A549 (cell line): Measurements from ENCODE around the gene LILRA6. TPM values are rescaled to one million over a fixed set of nuclear protein-coding genes. Genes with fewer than 3 reads are reported as not detected.
"Not testable (repeated sequence)": the region's sequence is repeated elsewhere in the genome, so short reads cannot be mapped to it uniquely, and the experiment has no call there.

Experiments
- ATAC-seq, 2 experiments: fragments of 200-7000 bp in 1 of 2; fragments of >200 bp in 1 of 2; cut with Nextera tagmentation in 1 of 2; cut with Tn5 transposase in 1 of 2; 3 replicates each; pipeline versions ENCODE4 v1.8.0 to v1.9.1; 2018 to 2020; ENCODE audit warnings: mild to moderate bottlenecking in 1 of 2, moderate library complexity in 1 of 2
- CTCF ChIA-PET: fragments of 300-600 bp; sonication (Branson Sonifier 250); formaldehyde crosslinking; extraction: SDS; loops from one replicate; lab custom pipeline; 2021; ENCODE audit warnings: antibody characterized with exemption, inconsistent platforms; lab: Yijun Ruan, JAX
- POLR2A ChIA-PET: fragments of 350-600 bp; formaldehyde crosslinking; extraction: SDS; loops from one replicate; lab custom pipeline; 2021; ENCODE audit warnings: antibody characterized with exemption, inconsistent platforms; lab: Yijun Ruan, JAX
- DNase-seq, 2 experiments: peaks; one replicate each; pipeline versions ENCODE4 v3.0.0 to v3.0.0-alpha.2; 2011 to 2016; ENCODE audit warnings: low read depth in 1 of 2, low spot score in 1 of 2
- FAIRE-seq: peaks from 2 replicates; lab custom pipeline; 2011; peaks lifted over from hg19 to GRCh38; lab: Jason Lieb, UNC
- H3K27ac ChIP-seq, 2 experiments: fragments of >200 bp; sonication (Bioruptor Twin); formaldehyde crosslinking; 3 replicates each; pipeline ENCODE4 v1.5.1; 2016 to 2017
- H3K4me1 ChIP-seq: fragments of >200 bp; sonication (Bioruptor Twin); formaldehyde crosslinking; 3 replicates; pipeline ENCODE4 v1.6.1; 2016
- H3K4me2 ChIP-seq: fragments of >200 bp; sonication (Bioruptor Twin); formaldehyde crosslinking; 3 replicates; pipeline ENCODE4 v1.6.1; 2016
- H3K4me3 ChIP-seq: fragments of >200 bp; sonication (Bioruptor Twin); formaldehyde crosslinking; 3 replicates; pipeline ENCODE4 v1.5.1; 2016
- H3K9me3 ChIP-seq: fragments of >200 bp; sonication (Bioruptor Twin); formaldehyde crosslinking; 3 replicates; pipeline ENCODE4 v1.6.1; 2016
- BCL3 ChIP-seq: fragments of >200 bp; sonication (Bioruptor Twin); formaldehyde crosslinking; IDR thresholded peaks from 3 replicates; pipeline ENCODE4 v1.6.1; 2016
- BHLHE40 ChIP-seq: IDR thresholded peaks from 2 replicates; pipeline ENCODE4 v1.6.1; 2012; ENCODE audit warnings: low read depth, low read length, inconsistent platforms
- CBX2 ChIP-seq: fragments of 200-600 bp; sonication (generic); IDR thresholded peaks from 2 replicates; pipeline ENCODE4 v1.6.1; 2016; ENCODE audit warnings: low read depth, mild to moderate bottlenecking, borderline replicate concordance
- CTCF ChIP-seq: fragments of >200 bp; sonication (Bioruptor Twin); formaldehyde crosslinking; IDR thresholded peaks from 3 replicates; pipeline ENCODE4 v1.5.1; 2016
- EHMT2 ChIP-seq: fragments of 200-600 bp; sonication (generic); IDR thresholded peaks from 2 replicates; pipeline ENCODE4 v1.6.1; 2016; ENCODE audit warnings: antibody characterized with exemption, low read depth, mild to moderate bottlenecking, moderate library complexity
- HES2 ChIP-seq: fragments of >200 bp; sonication (Bioruptor Twin); formaldehyde crosslinking; IDR thresholded peaks from 2 replicates; pipeline ENCODE4 v1.6.1; 2016
- JUN ChIP-seq, 2 experiments: fragments of >200 bp; sonication (Bioruptor Twin); formaldehyde crosslinking; IDR thresholded peaks; 2 replicates in 1 of 2; 3 replicates in 1 of 2; pipeline ENCODE4 v1.6.1; 2016 to 2017
- JUNB ChIP-seq: fragments of >200 bp; sonication (Bioruptor Twin); formaldehyde crosslinking; IDR thresholded peaks from 2 replicates; pipeline ENCODE4 v1.6.1; 2016
- KDM1A ChIP-seq: fragments of 200-600 bp; sonication (generic); IDR thresholded peaks from 2 replicates; pipeline ENCODE4 v1.6.1; 2016; ENCODE audit warnings: low read depth, mild to moderate bottlenecking
- MAZ ChIP-seq: fragments of 150-350 bp; IDR thresholded peaks from 2 replicates; pipeline ENCODE4 v1.6.1; 2014; ENCODE audit warnings: antibody characterized with exemption, low read depth, low read length, borderline replicate concordance
- POLR2A ChIP-seq: IDR thresholded peaks from 2 replicates; pipeline ENCODE4 v1.6.1; 2012; ENCODE audit warnings: mild to moderate bottlenecking, low read length
- RARB ChIP-seq: fragments of 250-450 bp; sonication (Bioruptor Pico); IDR thresholded peaks from 2 replicates; pipeline ENCODE4 v1.8.0; 2021; ENCODE audit warnings: mild to moderate bottlenecking, moderate library complexity
- SREBF2 ChIP-seq: fragments of 450-650 bp; IDR thresholded peaks from 2 replicates; pipeline ENCODE4 v1.6.1; 2014; ENCODE audit warnings: mild to moderate bottlenecking, moderate library complexity
- WGBS: methylation state at CpG from one replicate; pipeline ENCODE4 v1.1.6; 2017; ENCODE audit errors: missing lambda C conversion rate; 5-methylcytosine and 5-hydroxymethylcytosine counted together
- polyA plus RNA-seq, 4 experiments: library from polyadenylated mRNA; depleted of rRNA in 3 of 4; stranded (reverse); fragments of >200 nt; fragmentation: RNase III in 1 of 4; extraction: RNeasy Plus Mini Kit Qiagen cat#74134 plus additional on column Dnase treatment in 1 of 4; gene quantifications; 2 replicates in 3 of 4; 3 replicates in 1 of 4; pipeline ENCODE4 v1.2.3, GENCODE V29; 2011 to 2017

LILRA6 gene
- polyA plus RNA-seq, 2 of the 4 experiments (the other 2 are of a cell fraction): not detected

- ATAC-seq (no peak), DNase-seq (peak in 1 of 2 experiments; percentile 30)
- no peak overlapping the region for H3K4me2 ChIP-seq
- H3K9me3 ChIP-seq: no peaks in the 10 kb centered on the region
- ChIA-PET POLR2A (no interaction called here), CTCF (interaction anchor here (1.0 kb wide), 1 partner anchor 38 kb away, joined by 3 read pairs; no protein-coding TSS in a partner anchor)
- no peak overlapping the region for H3K27ac ChIP-seq
- H3K4me3 ChIP-seq: no peak overlapping the region
- peak; percentile 75; the same call in 1 of the 2 replicates for TF ChIP-seq KDM1A
- no peak for TF ChIP-seq EHMT2
- TF ChIP-seq, all 56 proteins: peak for 1
- H3K4me1 ChIP-seq: no peaks in the 10 kb centered on the region; the same call in 2 of the 3 replicates
- no peak for FAIRE-seq
- WGBS: 85% methylated on average over 27 of the region's 27 CpGs
These were observed 23.5 kb downstream of the LILRA6 start for GRCh38 chr19:54218960-54219661.

GRCh38 chr19:54218259-54218658 is 24.3 kb downstream of the LILRA6 start:
- no peak for FAIRE-seq
- Histone ChIP-seq H3K4me3 (no peak overlapping the region), H3K27ac (no peak overlapping the region), H3K9me3 (no peaks in the 10 kb centered on the region), H3K4me2 (no peak overlapping the region), H3K4me1 (no peaks in the 10 kb centered on the region; the same call in 2 of the 3 replicates)
- no peak for DNase-seq
- no peak for ATAC-seq
- ChIA-PET POLR2A (interaction anchor here (0.6 kb wide), 1 partner anchor 31 kb away, joined by 3 read pairs; no protein-coding TSS in a partner anchor), CTCF (interaction anchor here (0.7 kb wide), 1 partner anchor 20 kb away, joined by 3 read pairs; no protein-coding TSS in a partner anchor)
- WGBS: 78% methylated on average over 8 of the region's 8 CpGs
- TF ChIP-seq SREBF2 (no peak), HES2 (no peak)

- DNase-seq, H3K27ac ChIP-seq, H3K9me3 ChIP-seq, ATAC-seq, H3K4me1 ChIP-seq, FAIRE-seq, H3K4me3 ChIP-seq, H3K4me2 ChIP-seq: not testable (repeated sequence)
- 73% methylated on average over 18 of the region's 20 CpGs for WGBS
- ChIA-PET CTCF (interaction anchor here (0.7 kb wide), 1 partner anchor 20 kb away, joined by 3 read pairs; no protein-coding TSS in a partner anchor), POLR2A (interaction anchor here (0.6 kb wide), 1 partner anchor 31 kb away, joined by 3 read pairs; no protein-coding TSS in a partner anchor)
These were observed 24.9 kb downstream of the LILRA6 start for GRCh38 chr19:54217517-54218247.

GRCh38 chr19:54216869-54217268 is 25.7 kb downstream of the LILRA6 start:
- WGBS: 79% methylated on average over 5 of the region's 9 CpGs
- H3K9me3 ChIP-seq: no peaks in the 10 kb centered on the region
- H3K27ac ChIP-seq: no peak overlapping the region
- no peak overlapping the region for H3K4me2 ChIP-seq
- ATAC-seq: no peak
- H3K4me3 ChIP-seq: no peak overlapping the region
- TF ChIP-seq BCL3 (no peak), POLR2A (no peak), CTCF (no peak), JUNB (no peak), JUN (IDR thresholded peaks at IDR 0.05) (no peak), SREBF2 (no peak), RARB (CRISPR knock-in tag) (no peak), CBX2 (no peak), MAZ (no peak), BHLHE40 (no peak)
- ChIA-PET POLR2A (no interaction called here), CTCF (no interaction called here)
- no peak for FAIRE-seq
- no peaks in the 10 kb centered on the region; the same call in 2 of the 3 replicates for H3K4me1 ChIP-seq
- DNase-seq: no peak

- POLR2A ChIA-PET, ATAC-seq, H3K4me3 ChIP-seq, H3K9me3 ChIP-seq, H3K27ac ChIP-seq, H3K4me2 ChIP-seq, DNase-seq, FAIRE-seq: not testable (repeated sequence)
- peaks cover 16% of the 10 kb centered on the region for H3K4me1 ChIP-seq
- WGBS: 95% methylated on average over 9 of the region's 19 CpGs
- CTCF ChIA-PET: interaction anchor here (0.6 to 1.2 kb wide), 2 partner anchors 46 to 327 kb away, joined by 3 read pairs; no protein-coding TSS in a partner anchor
These were observed 27.9 kb downstream of the LILRA6 start for GRCh38 chr19:54214734-54215133.

GRCh38 chr19:54214217-54214616 is 28.4 kb downstream of the LILRA6 start:
- H3K27ac ChIP-seq, DNase-seq, ATAC-seq, H3K9me3 ChIP-seq, POLR2A ChIA-PET, H3K4me2 ChIP-seq, FAIRE-seq, H3K4me3 ChIP-seq: not testable (repeated sequence)
- CTCF ChIA-PET: interaction anchor here (0.6 to 1.8 kb wide), 2 partner anchors 18 to 211 kb away, joined by 3 to 5 read pairs; no protein-coding TSS in a partner anchor
- H3K4me1 ChIP-seq: peaks cover 22% of the 10 kb centered on the region
- WGBS: 77% methylated on average over 4 of the region's 5 CpGs
